Keratinocyte (primary cell): ENCODE data around the gene C1QTNF9B.

Source experiments
- CTCF ChIP-seq, 3 experiments: IDR thresholded peaks in 1 of 3; conservative IDR thresholded peaks in 1 of 3; optimal IDR thresholded peaks in 1 of 3; 2 replicates in 2 of 3; 3 replicates in 1 of 3; pipeline versions ENCODE3 to v1.5.1; 2011; ENCODE audit warnings: low read length in 3 of 3, mild to moderate bottlenecking in 3 of 3, moderate library complexity in 2 of 3, control low read depth in 1 of 3, inconsistent platforms in 1 of 3; ENCODE audit not compliant: insufficient read depth in 2 of 3; ENCODE audit errors: extremely low read depth in 1 of 3
- EZH2 ChIP-seq: IDR thresholded peaks from one replicate; pipeline ENCODE4 v1.6.1; 2012; ENCODE audit warnings: inconsistent platforms, mild to moderate bottlenecking, low read length, moderate library complexity

- TF ChIP-seq EZH2, result no peak
- no peak for TF ChIP-seq CTCF (optimal IDR thresholded peaks at IDR 0.05 in 1 of 3, IDR thresholded peaks at IDR 0.05 in 1 of 3, conservative IDR thresholded peaks at IDR 0.05 in 1 of 3; ENCODE audit: extremely low read depth in 1 of 3, insufficient read depth in 2 of 3, low read length in 3 of 3)
Observed at GRCh38 chr13:23845105-23845725, 52.1 kb downstream of the C1QTNF9B start.
